Measurements from ENCODE around the gene ROBO2. TPM values are rescaled to one million over a fixed set of nuclear protein-coding genes. Genes with fewer than 3 reads are reported as not detected.

The ROBO2 gene
- total and polyA plus RNA-seq, 4 donors, result 0.30 to 72.4 (median 3.3) TPM

DNA sequence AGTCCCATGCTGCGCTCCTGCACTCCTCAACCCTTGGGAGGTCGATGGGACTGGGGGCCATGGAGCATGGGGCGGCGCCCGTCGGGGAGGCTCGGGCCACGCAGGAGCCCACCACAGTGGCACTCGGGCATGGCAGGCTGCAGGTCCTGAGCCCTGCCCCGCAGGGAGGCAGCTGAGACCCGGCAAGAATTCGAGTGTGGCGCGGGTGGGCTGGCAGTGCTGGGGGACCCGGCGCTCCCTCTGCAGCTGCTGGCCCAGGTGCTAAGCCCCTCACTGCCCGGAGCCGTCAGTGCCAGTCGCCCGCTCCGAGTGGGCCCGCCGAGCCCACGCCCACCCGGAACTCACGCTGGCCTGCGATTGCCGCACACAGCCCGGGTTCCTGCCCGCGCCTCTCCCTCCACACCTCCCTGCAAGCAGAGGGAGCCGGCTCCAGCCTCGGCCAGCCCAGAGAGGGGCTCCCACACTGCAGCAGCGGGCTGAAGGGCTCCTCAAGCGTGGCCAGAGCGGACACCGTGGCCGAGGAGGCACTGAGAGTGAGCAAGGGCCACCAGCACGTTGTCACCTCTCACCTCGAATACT, 200.3 kb downstream of the ROBO2 start:
- H3K4me1 ChIP-seq (ENCODE audit: control insufficient read depth in 5 of 5, insufficient read depth in 5 of 5, low read length in 5 of 5), result no peaks in the 10 kb centered on the region
- TF ChIP-seq, protein P1, sequence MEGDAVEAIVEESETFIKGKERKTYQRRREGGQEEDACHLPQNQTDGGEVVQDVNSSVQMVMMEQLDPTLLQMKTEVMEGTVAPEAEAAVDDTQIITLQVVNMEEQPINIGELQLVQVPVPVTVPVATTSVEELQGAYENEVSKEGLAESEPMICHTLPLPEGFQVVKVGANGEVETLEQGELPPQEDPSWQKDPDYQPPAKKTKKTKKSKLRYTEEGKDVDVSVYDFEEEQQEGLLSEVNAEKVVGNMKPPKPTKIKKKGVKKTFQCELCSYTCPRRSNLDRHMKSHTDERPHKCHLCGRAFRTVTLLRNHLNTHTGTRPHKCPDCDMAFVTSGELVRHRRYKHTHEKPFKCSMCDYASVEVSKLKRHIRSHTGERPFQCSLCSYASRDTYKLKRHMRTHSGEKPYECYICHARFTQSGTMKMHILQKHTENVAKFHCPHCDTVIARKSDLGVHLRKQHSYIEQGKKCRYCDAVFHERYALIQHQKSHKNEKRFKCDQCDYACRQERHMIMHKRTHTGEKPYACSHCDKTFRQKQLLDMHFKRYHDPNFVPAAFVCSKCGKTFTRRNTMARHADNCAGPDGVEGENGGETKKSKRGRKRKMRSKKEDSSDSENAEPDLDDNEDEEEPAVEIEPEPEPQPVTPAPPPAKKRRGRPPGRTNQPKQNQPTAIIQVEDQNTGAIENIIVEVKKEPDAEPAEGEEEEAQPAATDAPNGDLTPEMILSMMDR (IDR thresholded peaks at IDR 0.05; ENCODE audit: control extremely low read depth, extremely low read depth), result no peak
- no peak for DNase-seq
- peaks cover 0 to 8% (median 1%) of the 10 kb centered on the region in 4 donors for H3K9me3 ChIP-seq (ENCODE audit: control insufficient read depth in 4 of 4, insufficient read depth in 3 of 4, low read length in 3 of 4)
- no peaks in the 10 kb centered on the region for H3K27me3 ChIP-seq (ENCODE audit: control insufficient read depth in 3 of 3, insufficient read depth in 3 of 3, low read length in 2 of 3)
- no peak overlapping the region for H3K9ac ChIP-seq (ENCODE audit: insufficient read depth in 1 of 2, low read length in 2 of 2)
- H3K4me3 ChIP-seq, result no peak overlapping the region
- no peak overlapping the region for H3K27ac ChIP-seq (ENCODE audit: low read depth in 1 of 2, low read length in 1 of 2)
- WGBS, 2 donors, result 93 to 96% methylated on average over 37 to 40 of the region's 40 CpGs
- no peak for ATAC-seq (ENCODE audit: insufficient read depth, low FRiP score)
- H3K36me3 ChIP-seq (ENCODE audit: control insufficient read depth in 4 of 4, insufficient read depth in 4 of 4, low read length in 4 of 4), result peaks cover 0 to 3% (median 0%) of the 10 kb centered on the region in 4 donors

DNA sequence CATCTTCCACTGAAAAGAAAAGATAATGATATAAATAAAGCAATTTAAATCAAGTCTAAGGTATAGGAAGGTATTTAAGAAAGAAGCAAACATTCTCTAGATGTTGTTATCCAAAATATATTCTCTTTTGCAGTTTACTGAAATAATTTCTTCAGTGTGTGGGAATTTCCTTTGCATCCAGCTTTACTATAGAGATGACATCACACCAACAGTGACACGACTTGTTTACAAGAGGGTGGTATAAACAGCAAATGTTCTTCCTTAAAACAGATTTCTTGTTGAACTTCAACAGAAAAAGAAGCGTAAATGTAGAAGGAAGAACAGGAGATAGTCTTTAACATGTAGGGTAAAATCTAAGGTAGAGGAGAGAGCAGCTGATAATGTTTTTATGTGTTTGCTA, 202.5 kb downstream of the ROBO2 start:
- H3K27me3 ChIP-seq (ENCODE audit: control insufficient read depth in 3 of 3, insufficient read depth in 3 of 3, low read length in 2 of 3), result no peaks in the 10 kb centered on the region

DNA sequence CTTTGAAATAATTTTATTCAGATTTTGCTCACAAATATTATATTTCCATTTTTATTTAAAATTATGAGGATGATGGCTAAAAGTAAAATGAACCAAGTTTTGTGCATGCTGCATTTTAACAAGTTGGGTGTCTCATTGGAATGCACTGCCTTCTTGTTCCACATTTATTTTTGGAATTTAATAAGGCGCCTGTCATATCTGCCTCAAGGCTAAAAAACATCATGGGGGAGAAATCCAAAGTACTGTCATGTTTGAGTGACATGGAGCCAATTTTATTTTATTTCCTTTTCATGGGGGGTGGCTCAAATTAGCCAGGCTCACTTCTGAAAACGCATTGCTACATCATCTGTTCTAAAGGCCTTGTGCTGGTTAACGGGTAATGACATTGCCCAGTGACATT, 205.1 kb downstream of the ROBO2 start:
- H3K27ac ChIP-seq (ENCODE audit: low read depth in 1 of 2, low read length in 1 of 2), result no peak overlapping the region
- H3K4me3 ChIP-seq, result no peak overlapping the region
- 86 to 91% methylated on average over 3 of the region's 3 CpGs for WGBS, 2 donors
- TF ChIP-seq, protein P1 (IDR thresholded peaks at IDR 0.05; ENCODE audit: control extremely low read depth, extremely low read depth), result no peak
- H3K36me3 ChIP-seq (ENCODE audit: control insufficient read depth in 4 of 4, insufficient read depth in 4 of 4, low read length in 4 of 4), result no peaks in the 10 kb centered on the region
- no peaks in the 10 kb centered on the region for H3K27me3 ChIP-seq (ENCODE audit: control insufficient read depth in 3 of 3, insufficient read depth in 3 of 3, low read length in 2 of 3)
- no peak for ATAC-seq (ENCODE audit: insufficient read depth, low FRiP score)
- H3K9ac ChIP-seq (ENCODE audit: insufficient read depth in 1 of 2, low read length in 2 of 2), result no peak overlapping the region
- peaks cover 0 to 3% (median 0%) of the 10 kb centered on the region in 5 donors for H3K4me1 ChIP-seq (ENCODE audit: control insufficient read depth in 5 of 5, insufficient read depth in 5 of 5, low read length in 5 of 5)
- H3K9me3 ChIP-seq (ENCODE audit: control insufficient read depth in 4 of 4, insufficient read depth in 3 of 4, low read length in 3 of 4), result peaks cover 0 to 5% (median 0%) of the 10 kb centered on the region in 4 donors
- DNase-seq, result no peak

More for the DNA sequence above, 202.5 kb downstream of the ROBO2 start:
- DNase-seq (peak in 2 of 3 donors; percentile 52 to 54), ATAC-seq (ENCODE audit: insufficient read depth, low FRiP score) (no peak)
- TF ChIP-seq, protein P1 (IDR thresholded peaks at IDR 0.05; ENCODE audit: control extremely low read depth, extremely low read depth), result no peak
- Histone ChIP-seq H3K4me1 (ENCODE audit: control insufficient read depth in 5 of 5, insufficient read depth in 5 of 5, low read length in 5 of 5) (peaks cover 0 to 3% (median 0%) of the 10 kb centered on the region in 5 donors), H3K4me3 (no peak overlapping the region), H3K27ac (ENCODE audit: low read depth in 1 of 2, low read length in 1 of 2) (no peak overlapping the region), H3K36me3 (ENCODE audit: control insufficient read depth in 4 of 4, insufficient read depth in 4 of 4, low read length in 4 of 4) (peaks cover 0 to 3% (median 0%) of the 10 kb centered on the region in 4 donors), H3K9ac (ENCODE audit: insufficient read depth in 1 of 2, low read length in 2 of 2) (no peak overlapping the region), H3K9me3 (ENCODE audit: control insufficient read depth in 4 of 4, insufficient read depth in 3 of 4, low read length in 3 of 4) (peaks cover 0 to 8% (median 1%) of the 10 kb centered on the region in 4 donors)
- 56 to 59% methylated on average over 2 of the region's 2 CpGs for WGBS, 2 donors
